GM23338 (cell line): ENCODE results near the gene FAN1. TPM values are rescaled to one million over a fixed set of nuclear protein-coding genes. Genes with fewer than 3 reads are reported as not detected.

Experiments
- ATAC-seq: fragments of 200-7000 bp; cut with Tn5 transposase; 3 replicates; pipeline ENCODE4 v1.9.1; 2020
- DNase-seq: peaks from one replicate; pipeline ENCODE4 v3.0.0-alpha.2; 2015; ENCODE audit warnings: low spot score
- H2AFZ ChIP-seq: fragments of 200-600 bp; sonication (generic); 2 replicates; pipeline ENCODE4 v1.8.0; 2016; ENCODE audit warnings: antibody characterized with exemption, mild to moderate bottlenecking, moderate library complexity
- H3F3A ChIP-seq: fragments of 200-600 bp; sonication (generic); replicated peaks from 2 replicates; pipeline ENCODE4 v1.8.0; 2017; ENCODE audit warnings: antibody characterized with exemption, mixed run types, low read depth
- H3K27ac ChIP-seq: fragments of 200-600 bp; sonication (generic); 2 replicates; pipeline ENCODE4 v1.6.1; 2016; ENCODE audit warnings: low read depth
- H3K27me3 ChIP-seq: fragments of 200-600 bp; sonication (generic); 2 replicates; pipeline ENCODE4 v1.8.0; 2016; ENCODE audit warnings: mild to moderate bottlenecking, mixed run types, moderate library complexity; ENCODE audit not compliant: insufficient read depth
- H3K36me3 ChIP-seq: fragments of 200-600 bp; sonication (generic); 2 replicates; pipeline ENCODE4 v1.8.0; 2016; ENCODE audit warnings: mild to moderate bottlenecking; ENCODE audit not compliant: insufficient read depth
- H3K4me1 ChIP-seq: fragments of 200-600 bp; sonication (generic); 2 replicates; pipeline ENCODE4 v1.8.0; 2016; ENCODE audit warnings: mild to moderate bottlenecking, moderate library complexity; ENCODE audit not compliant: insufficient read depth
- H3K4me2 ChIP-seq: fragments of 200-600 bp; sonication (generic); 2 replicates; pipeline ENCODE4 v1.7.1; 2017; ENCODE audit warnings: mixed run types
- H3K4me3 ChIP-seq: fragments of 200-600 bp; sonication (generic); 2 replicates; pipeline ENCODE4 v1.6.1; 2016; ENCODE audit warnings: mixed run types
- H3K79me2 ChIP-seq: fragments of 200-600 bp; sonication (generic); replicated peaks from 2 replicates; pipeline ENCODE4 v1.8.0; 2017; ENCODE audit warnings: mild to moderate bottlenecking; ENCODE audit not compliant: insufficient read depth
- H3K9me2 ChIP-seq: fragments of 200-600 bp; sonication (generic); 2 replicates; pipeline ENCODE4 v1.8.0; 2017; ENCODE audit not compliant: insufficient read depth
- H4K20me1 ChIP-seq: fragments of 200-600 bp; sonication (generic); replicated peaks from 2 replicates; pipeline ENCODE4 v1.8.0; 2017; ENCODE audit warnings: mild to moderate bottlenecking; ENCODE audit not compliant: insufficient read depth
- H3K27ac Mint-ChIP-seq: 2 replicates; pipeline ENCODE4 v1.8.0; 2020; ENCODE audit warnings: inconsistent platforms, mild to moderate bottlenecking, moderate library complexity, mixed read lengths
- H3K27me3 Mint-ChIP-seq: 3 replicates; pipeline ENCODE4 v1.8.0; 2022; ENCODE audit warnings: low read depth, mild to moderate bottlenecking, moderate library complexity, mixed read lengths, inconsistent platforms; ENCODE audit not compliant: insufficient read depth, poor library complexity
- H3K36me3 Mint-ChIP-seq: 3 replicates; pipeline ENCODE4 v1.8.0; 2021; ENCODE audit warnings: low read depth, mild to moderate bottlenecking, inconsistent platforms, moderate library complexity, mixed read lengths
- H3K4me1 Mint-ChIP-seq: 3 replicates; pipeline ENCODE4 v1.8.0; 2020; ENCODE audit warnings: mild to moderate bottlenecking, inconsistent platforms, mixed read lengths
- H3K4me3 Mint-ChIP-seq: 3 replicates; pipeline ENCODE4 v1.8.0; 2021; ENCODE audit warnings: moderate library complexity, mild to moderate bottlenecking, inconsistent platforms, mixed read lengths
- H3K9me3 Mint-ChIP-seq: 3 replicates; pipeline ENCODE4 v1.8.0; 2020; ENCODE audit warnings: moderate library complexity, mild to moderate bottlenecking, inconsistent platforms, mixed read lengths
- CREB1 ChIP-seq: fragments of 250-450 bp; sonication (Bioruptor Pico); IDR thresholded peaks from 2 replicates; pipeline ENCODE4 v1.5.0; 2020; ENCODE audit warnings: low read depth, mild to moderate bottlenecking, moderate library complexity
- EZH2 ChIP-seq: fragments of 200-600 bp; sonication (generic); IDR thresholded peaks from one replicate; pipeline ENCODE4 v1.8.0; 2017; ENCODE audit warnings: antibody characterized with exemption, mild to moderate bottlenecking, low read depth; ENCODE audit not compliant: unreplicated experiment
- EZH2phosphoT487 ChIP-seq: fragments of 200-600 bp; sonication (generic); IDR thresholded peaks from one replicate; pipeline ENCODE4 v1.8.1; 2018; ENCODE audit warnings: antibody characterized with exemption; ENCODE audit not compliant: unreplicated experiment
- JUNB ChIP-seq: IDR thresholded peaks from one replicate; pipeline ENCODE4 v1.6.1; 2016; ENCODE audit warnings: antibody characterized with exemption; ENCODE audit not compliant: unreplicated experiment
- NANOG ChIP-seq: IDR thresholded peaks from 2 replicates; pipeline ENCODE4 v1.6.1; 2016; ENCODE audit warnings: antibody characterized with exemption, borderline replicate concordance
- POLR2AphosphoS5 ChIP-seq: IDR thresholded peaks from 2 replicates; pipeline ENCODE4 v1.6.1; 2016; ENCODE audit warnings: antibody characterized with exemption, low read depth
- STAT1 ChIP-seq: IDR thresholded peaks from one replicate; pipeline ENCODE4 v1.6.1; 2016; ENCODE audit warnings: antibody characterized with exemption; ENCODE audit not compliant: unreplicated experiment
- ZNF114 ChIP-seq: fragments of 250-450 bp; sonication (Bioruptor Pico); IDR thresholded peaks from 2 replicates; pipeline ENCODE4 v1.5.0; 2020; ENCODE audit warnings: mild to moderate bottlenecking, moderate library complexity
- polyA plus RNA-seq: library from polyadenylated mRNA; unstranded; fragments of >200 nt; fragmentation: Nextera tagmentation; extraction: Ambion mirVana; gene quantifications from 2 replicates; pipeline ENCODE4 v1.2.1, GENCODE V29; 2016
- total RNA-seq: library from RNA; depleted of rRNA; stranded (reverse); fragments of >200 nt; shearing (Covaris generic); gene quantifications from 2 replicates; pipeline ENCODE4 v1.2.3, GENCODE V29; 2014
- TF ChIP-seq, protein P1 (sequence below): fragments of 250-450 bp; sonication (Bioruptor Pico); IDR thresholded peaks from 2 replicates; pipeline ENCODE4 v1.5.0; 2020; ENCODE audit warnings: mild to moderate bottlenecking, moderate library complexity
- TF ChIP-seq, protein P2 (sequence below): IDR thresholded peaks from 2 replicates; pipeline ENCODE4 v1.6.1; 2016; ENCODE audit warnings: antibody characterized with exemption
- TF ChIP-seq, protein P3 (sequence below), 2 experiments: fragments of 200-600 bp in 1 of 2; sonication (generic) in 1 of 2; conservative IDR thresholded peaks; 2 replicates each; pipeline versions ENCODE4 v1.5.1 to v1.6.1; 2016 to 2017; ENCODE audit warnings: antibody characterized with exemption in 2 of 2, low read depth in 2 of 2, mild to moderate bottlenecking in 2 of 2, moderate library complexity in 1 of 2

The FAN1 gene
- total and polyA plus RNA-seq, 2 experiments from 2014 or later, result 9.1 to 29.2 TPM

DNA sequence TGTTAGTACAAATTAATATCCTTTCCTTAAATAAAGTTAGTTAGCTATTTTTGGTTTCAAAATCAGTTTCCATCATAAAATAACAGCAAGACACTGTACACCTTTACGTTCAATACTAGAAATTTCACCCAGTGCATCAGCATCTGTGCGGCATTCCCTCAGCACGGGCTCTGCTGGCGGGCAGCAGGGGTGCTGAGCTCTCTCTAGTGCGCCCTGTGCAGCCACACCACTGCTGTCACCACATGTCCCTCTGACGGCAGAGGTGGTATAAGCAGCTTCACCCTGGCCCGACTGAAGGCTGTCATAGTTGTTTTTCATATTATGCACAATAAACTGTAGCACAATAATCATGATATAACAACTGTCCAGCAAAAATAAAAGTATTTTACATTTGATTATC is 35.4 kb downstream of the FAN1 start (continued):
- TF ChIP-seq, protein P1, sequence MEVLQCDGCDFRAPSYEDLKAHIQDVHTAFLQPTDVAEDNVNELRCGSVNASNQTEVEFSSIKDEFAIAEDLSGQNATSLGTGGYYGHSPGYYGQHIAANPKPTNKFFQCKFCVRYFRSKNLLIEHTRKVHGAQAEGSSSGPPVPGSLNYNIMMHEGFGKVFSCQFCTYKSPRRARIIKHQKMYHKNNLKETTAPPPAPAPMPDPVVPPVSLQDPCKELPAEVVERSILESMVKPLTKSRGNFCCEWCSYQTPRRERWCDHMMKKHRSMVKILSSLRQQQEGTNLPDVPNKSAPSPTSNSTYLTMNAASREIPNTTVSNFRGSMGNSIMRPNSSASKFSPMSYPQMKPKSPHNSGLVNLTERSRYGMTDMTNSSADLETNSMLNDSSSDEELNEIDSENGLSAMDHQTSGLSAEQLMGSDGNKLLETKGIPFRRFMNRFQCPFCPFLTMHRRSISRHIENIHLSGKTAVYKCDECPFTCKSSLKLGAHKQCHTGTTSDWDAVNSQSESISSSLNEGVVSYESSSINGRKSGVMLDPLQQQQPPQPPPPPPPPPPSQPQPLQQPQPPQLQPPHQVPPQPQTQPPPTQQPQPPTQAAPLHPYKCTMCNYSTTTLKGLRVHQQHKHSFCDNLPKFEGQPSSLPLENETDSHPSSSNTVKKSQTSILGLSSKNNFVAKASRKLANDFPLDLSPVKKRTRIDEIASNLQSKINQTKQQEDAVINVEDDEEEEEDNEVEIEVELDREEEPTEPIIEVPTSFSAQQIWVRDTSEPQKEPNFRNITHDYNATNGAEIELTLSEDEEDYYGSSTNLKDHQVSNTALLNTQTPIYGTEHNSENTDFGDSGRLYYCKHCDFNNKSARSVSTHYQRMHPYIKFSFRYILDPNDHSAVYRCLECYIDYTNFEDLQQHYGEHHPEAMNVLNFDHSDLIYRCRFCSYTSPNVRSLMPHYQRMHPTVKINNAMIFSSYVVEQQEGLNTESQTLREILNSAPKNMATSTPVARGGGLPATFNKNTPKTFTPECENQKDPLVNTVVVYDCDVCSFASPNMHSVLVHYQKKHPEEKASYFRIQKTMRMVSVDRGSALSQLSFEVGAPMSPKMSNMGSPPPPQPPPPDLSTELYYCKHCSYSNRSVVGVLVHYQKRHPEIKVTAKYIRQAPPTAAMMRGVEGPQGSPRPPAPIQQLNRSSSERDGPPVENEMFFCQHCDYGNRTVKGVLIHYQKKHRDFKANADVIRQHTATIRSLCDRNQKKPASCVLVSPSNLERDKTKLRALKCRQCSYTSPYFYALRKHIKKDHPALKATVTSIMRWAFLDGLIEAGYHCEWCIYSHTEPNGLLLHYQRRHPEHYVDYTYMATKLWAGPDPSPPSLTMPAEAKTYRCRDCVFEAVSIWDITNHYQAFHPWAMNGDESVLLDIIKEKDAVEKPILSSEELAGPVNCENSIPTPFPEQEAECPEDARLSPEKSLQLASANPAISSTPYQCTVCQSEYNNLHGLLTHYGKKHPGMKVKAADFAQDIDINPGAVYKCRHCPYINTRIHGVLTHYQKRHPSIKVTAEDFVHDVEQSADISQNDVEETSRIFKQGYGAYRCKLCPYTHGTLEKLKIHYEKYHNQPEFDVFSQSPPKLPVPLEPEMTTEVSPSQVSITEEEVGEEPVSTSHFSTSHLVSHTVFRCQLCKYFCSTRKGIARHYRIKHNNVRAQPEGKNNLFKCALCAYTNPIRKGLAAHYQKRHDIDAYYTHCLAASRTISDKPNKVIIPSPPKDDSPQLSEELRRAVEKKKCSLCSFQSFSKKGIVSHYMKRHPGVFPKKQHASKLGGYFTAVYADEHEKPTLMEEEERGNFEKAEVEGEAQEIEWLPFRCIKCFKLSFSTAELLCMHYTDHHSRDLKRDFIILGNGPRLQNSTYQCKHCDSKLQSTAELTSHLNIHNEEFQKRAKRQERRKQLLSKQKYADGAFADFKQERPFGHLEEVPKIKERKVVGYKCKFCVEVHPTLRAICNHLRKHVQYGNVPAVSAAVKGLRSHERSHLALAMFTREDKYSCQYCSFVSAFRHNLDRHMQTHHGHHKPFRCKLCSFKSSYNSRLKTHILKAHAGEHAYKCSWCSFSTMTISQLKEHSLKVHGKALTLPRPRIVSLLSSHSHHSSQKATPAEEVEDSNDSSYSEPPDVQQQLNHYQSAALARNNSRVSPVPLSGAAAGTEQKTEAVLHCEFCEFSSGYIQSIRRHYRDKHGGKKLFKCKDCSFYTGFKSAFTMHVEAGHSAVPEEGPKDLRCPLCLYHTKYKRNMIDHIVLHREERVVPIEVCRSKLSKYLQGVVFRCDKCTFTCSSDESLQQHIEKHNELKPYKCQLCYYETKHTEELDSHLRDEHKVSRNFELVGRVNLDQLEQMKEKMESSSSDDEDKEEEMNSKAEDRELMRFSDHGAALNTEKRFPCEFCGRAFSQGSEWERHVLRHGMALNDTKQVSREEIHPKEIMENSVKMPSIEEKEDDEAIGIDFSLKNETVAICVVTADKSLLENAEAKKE (CRISPR knock-in tag), result no peak
- TF ChIP-seq POLR2AphosphoS5 (no peak), STAT1 (no peak), EZH2 (no peak)

DNA sequence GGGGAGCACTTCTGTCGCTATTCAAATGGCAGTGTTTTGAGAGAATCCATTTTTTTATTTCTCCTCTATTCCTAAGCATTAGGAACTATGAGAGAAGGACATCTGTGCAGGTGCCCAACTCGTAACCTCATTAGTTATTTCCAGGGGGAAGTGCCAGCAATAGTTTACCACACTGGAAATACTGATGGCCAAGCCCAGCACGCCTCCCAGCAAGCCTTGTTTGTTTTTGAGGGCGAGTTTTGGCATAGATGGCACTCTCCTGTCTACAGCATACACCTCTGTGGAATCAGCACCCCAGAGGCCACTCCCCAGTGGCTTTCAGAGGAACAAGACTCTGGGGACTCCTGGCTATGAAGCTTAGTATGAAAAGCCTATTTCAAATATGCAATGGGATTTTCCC is 36.6 kb downstream of the FAN1 start:
- H3K36me3 Mint-ChIP-seq, result peaks cover 67% of the 10 kb centered on the region
- H3K79me2 ChIP-seq, result no peaks in the 10 kb centered on the region
- H3K4me1 Mint-ChIP-seq, result no peaks in the 10 kb centered on the region
- no peak overlapping the region for H3K27ac Mint-ChIP-seq
- H3K36me3 ChIP-seq, result peaks cover 23% of the 10 kb centered on the region
- H2AFZ ChIP-seq, result no peak overlapping the region
- no peak overlapping the region for H3K4me2 ChIP-seq
- ATAC-seq, result no peak
- H3K27me3 ChIP-seq, result no peaks in the 10 kb centered on the region
- H3F3A ChIP-seq, result no peaks in the 10 kb centered on the region
- H3K4me3 ChIP-seq, result no peak overlapping the region
- peaks cover 4% of the 10 kb centered on the region for H3K27me3 Mint-ChIP-seq
- H3K9me2 ChIP-seq, result no peaks in the 10 kb centered on the region
- no peak overlapping the region for H3K27ac ChIP-seq
- H3K4me1 ChIP-seq, result no peaks in the 10 kb centered on the region
- no peaks in the 10 kb centered on the region; the same call in 1 of the 2 replicates for H4K20me1 ChIP-seq
- no peak for DNase-seq
- no peak overlapping the region for H3K4me3 Mint-ChIP-seq
- H3K9me3 Mint-ChIP-seq, result no peaks in the 10 kb centered on the region
- TF ChIP-seq ZNF114 (CRISPR knock-in tag) (no peak), JUNB (no peak), EZH2 (no peak), CREB1 (CRISPR knock-in tag) (no peak), EZH2phosphoT487 (no peak), NANOG (no peak), STAT1 (no peak)
- TF ChIP-seq, protein P2, sequence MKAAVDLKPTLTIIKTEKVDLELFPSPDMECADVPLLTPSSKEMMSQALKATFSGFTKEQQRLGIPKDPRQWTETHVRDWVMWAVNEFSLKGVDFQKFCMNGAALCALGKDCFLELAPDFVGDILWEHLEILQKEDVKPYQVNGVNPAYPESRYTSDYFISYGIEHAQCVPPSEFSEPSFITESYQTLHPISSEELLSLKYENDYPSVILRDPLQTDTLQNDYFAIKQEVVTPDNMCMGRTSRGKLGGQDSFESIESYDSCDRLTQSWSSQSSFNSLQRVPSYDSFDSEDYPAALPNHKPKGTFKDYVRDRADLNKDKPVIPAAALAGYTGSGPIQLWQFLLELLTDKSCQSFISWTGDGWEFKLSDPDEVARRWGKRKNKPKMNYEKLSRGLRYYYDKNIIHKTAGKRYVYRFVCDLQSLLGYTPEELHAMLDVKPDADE, result no peak
- TF ChIP-seq, protein P3, sequence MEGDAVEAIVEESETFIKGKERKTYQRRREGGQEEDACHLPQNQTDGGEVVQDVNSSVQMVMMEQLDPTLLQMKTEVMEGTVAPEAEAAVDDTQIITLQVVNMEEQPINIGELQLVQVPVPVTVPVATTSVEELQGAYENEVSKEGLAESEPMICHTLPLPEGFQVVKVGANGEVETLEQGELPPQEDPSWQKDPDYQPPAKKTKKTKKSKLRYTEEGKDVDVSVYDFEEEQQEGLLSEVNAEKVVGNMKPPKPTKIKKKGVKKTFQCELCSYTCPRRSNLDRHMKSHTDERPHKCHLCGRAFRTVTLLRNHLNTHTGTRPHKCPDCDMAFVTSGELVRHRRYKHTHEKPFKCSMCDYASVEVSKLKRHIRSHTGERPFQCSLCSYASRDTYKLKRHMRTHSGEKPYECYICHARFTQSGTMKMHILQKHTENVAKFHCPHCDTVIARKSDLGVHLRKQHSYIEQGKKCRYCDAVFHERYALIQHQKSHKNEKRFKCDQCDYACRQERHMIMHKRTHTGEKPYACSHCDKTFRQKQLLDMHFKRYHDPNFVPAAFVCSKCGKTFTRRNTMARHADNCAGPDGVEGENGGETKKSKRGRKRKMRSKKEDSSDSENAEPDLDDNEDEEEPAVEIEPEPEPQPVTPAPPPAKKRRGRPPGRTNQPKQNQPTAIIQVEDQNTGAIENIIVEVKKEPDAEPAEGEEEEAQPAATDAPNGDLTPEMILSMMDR (conservative IDR thresholded peaks at IDR 0.05; ENCODE audit: low read depth in 2 of 2), result no peak
